Measurements from ENCODE around the gene KRTAP12-2.

GRCh38 chr21:44695184-44695583, 28.5 kb upstream of the KRTAP12-2 start:
- TF ChIP-seq CTCF (IDR thresholded peaks at IDR 0.05; ENCODE audit: low read depth, low read length) (no peak), EZH2phosphoT487 (IDR thresholded peaks at IDR 0.05; ENCODE audit: low read depth) (no peak)

Data from OCI-LY3 (cell line).